Heart left ventricle (tissue), 13 donors: ENCODE results near the gene TPK1.

Experiments used
- CTCF ChIP-seq, 12 donors: fragments of 200-600 bp; sonication (generic) in 4 of 12; IDR thresholded peaks; one replicate each; pipeline versions ENCODE4 v1.5.0 to v1.8.0; 2018 to 2022; ENCODE audit warnings: antibody characterized with exemption in 12 of 12, mild to moderate bottlenecking in 5 of 12
- POLR2A ChIP-seq, 2 donors: fragments of 450-650 bp; IDR thresholded peaks; one replicate each; pipeline ENCODE4 v1.6.1; 2017; ENCODE audit warnings: antibody characterized with exemption in 2 of 2, mild to moderate bottlenecking in 2 of 2, moderate library complexity in 2 of 2
- donor health status: ischemic (EF 13 %, LVEDD 7.1; RV severe dilation, severe dysfunction).
- donor health status: DM: no; HTN: yes; CAD: no.
- donor health status: DM: no; HTN: no; CAD: no.
- donor health status: ischemic (EF 25% LVEDD 6.9; RV normal size, moderate dysfunction).
- donor health status: ischemic (EF 25% LVEDD 5.7; RV mildly dilated, moderate dysfunction).
- donor health status: ischemic (EF 35%, LVEDD 5.7; RV mildly dilated, moderate dysfunction).
- donor health status: nonischemic (EF 11% LVEDD 7.7; RV severe dilation, severe dysfunction).
- donor health status: DM: yes; HTN: yes; CAD: no.
- donor health status: PGD.
- donor health status: ischemic (EF 29% LVEDD 5.4; RV normal size, mild dysfunction).
- donor health status: nonischemic (EF 23%, LVEDD 6.1; RV moderate dilation, normal function).

- TF ChIP-seq CTCF (IDR thresholded peaks at IDR 0.05) = no peak
- no peak for TF ChIP-seq POLR2A (IDR thresholded peaks at IDR 0.05)
Observed at GRCh38 chr7:144682581-144683280, 153.1 kb downstream of the TPK1 start.
